Neural progenitor cell (in vitro differentiated cells): ENCODE measurements around the gene RACGAP1. TPM values are rescaled to one million over a fixed set of nuclear protein-coding genes. Genes with fewer than 3 reads are reported as not detected.

Experiments used
- DNase-seq: peaks from one replicate; pipeline ENCODE4 v3.0.0-alpha.2; 2016; ENCODE audit warnings: low spot score
- H2AFZ ChIP-seq: fragments of 200-600 bp; sonication (generic); replicated peaks from 2 replicates; pipeline ENCODE4 v1.6.1; 2016; ENCODE audit warnings: antibody characterized with exemption
- H3F3A ChIP-seq: fragments of 200-600 bp; sonication (generic); 2 replicates; pipeline ENCODE4 v1.6.1; 2016; ENCODE audit warnings: antibody characterized with exemption, low read depth
- H3K27ac ChIP-seq: fragments of 200-600 bp; sonication (generic); 2 replicates; pipeline ENCODE4 v1.5.1; 2016; ENCODE audit warnings: mild to moderate bottlenecking
- H3K27me3 ChIP-seq: fragments of 200-600 bp; sonication (generic); 2 replicates; pipeline ENCODE4 v1.6.1; 2016; ENCODE audit warnings: mild to moderate bottlenecking, moderate library complexity
- H3K36me3 ChIP-seq: fragments of 200-600 bp; sonication (generic); 2 replicates; pipeline ENCODE4 v1.5.1; 2016
- H3K4me1 ChIP-seq: fragments of 200-600 bp; sonication (generic); 2 replicates; pipeline ENCODE4 v1.6.1; 2016; ENCODE audit warnings: mixed run types
- H3K4me2 ChIP-seq: fragments of 200-600 bp; sonication (generic); 2 replicates; pipeline ENCODE4 v1.6.1; 2016
- H3K4me3 ChIP-seq: fragments of 200-600 bp; sonication (generic); 2 replicates; pipeline ENCODE4 v1.5.1; 2016
- H3K79me2 ChIP-seq: fragments of 200-600 bp; sonication (generic); 2 replicates; pipeline ENCODE4 v1.6.1; 2016; ENCODE audit warnings: low read depth
- H3K9ac ChIP-seq: fragments of 200-600 bp; sonication (generic); 2 replicates; pipeline ENCODE4 v1.6.1; 2016
- H3K9me3 ChIP-seq: fragments of 200-600 bp; sonication (generic); 2 replicates; pipeline ENCODE4 v1.5.1; 2016; ENCODE audit warnings: low read depth
- H4K20me1 ChIP-seq: fragments of 200-600 bp; sonication (generic); 2 replicates; pipeline ENCODE4 v1.6.1; 2016; ENCODE audit warnings: low read depth
- H3K27ac Mint-ChIP-seq: 3 replicates; pipeline ENCODE4 v1.8.0; 2021; ENCODE audit warnings: mixed read lengths
- H3K27me3 Mint-ChIP-seq: 2 replicates; pipeline ENCODE4 v1.8.0; 2022; ENCODE audit warnings: low read depth, mild to moderate bottlenecking, inconsistent platforms, moderate library complexity, mixed read lengths; ENCODE audit not compliant: insufficient read depth
- H3K36me3 Mint-ChIP-seq: 3 replicates; pipeline ENCODE4 v1.8.0; 2021; ENCODE audit warnings: mixed read lengths
- H3K4me1 Mint-ChIP-seq: 3 replicates; pipeline ENCODE4 v1.8.0; 2021; ENCODE audit warnings: mixed read lengths
- H3K4me3 Mint-ChIP-seq: 3 replicates; pipeline ENCODE4 v1.8.0; 2021; ENCODE audit warnings: mild to moderate bottlenecking, moderate library complexity, mixed read lengths
- H3K9me3 Mint-ChIP-seq: 3 replicates; pipeline ENCODE4 v1.8.0; 2020; ENCODE audit warnings: mixed read lengths
- EZH2 ChIP-seq: fragments of 200-600 bp; sonication (generic); IDR thresholded peaks from 2 replicates; pipeline ENCODE4 v1.6.1; 2017; ENCODE audit warnings: antibody characterized with exemption, mild to moderate bottlenecking, moderate library complexity
- EZH2phosphoT487 ChIP-seq: fragments of 200-600 bp; sonication (generic); IDR thresholded peaks from 2 replicates; pipeline ENCODE4 v1.6.1; 2017; ENCODE audit warnings: antibody characterized with exemption
- total RNA-seq: library from RNA; depleted of rRNA; stranded (reverse); fragments of >200 nt; gene quantifications from 2 replicates; pipeline ENCODE4 v1.2.3, GENCODE V29; 2015; ENCODE audit warnings: low replicate concordance
- TF ChIP-seq, protein P1 (sequence below): fragments of 200-600 bp; sonication (generic); IDR thresholded peaks from 2 replicates; pipeline ENCODE4 v1.5.1; 2017; ENCODE audit warnings: antibody characterized with exemption, mild to moderate bottlenecking

RACGAP1 gene, protein sequence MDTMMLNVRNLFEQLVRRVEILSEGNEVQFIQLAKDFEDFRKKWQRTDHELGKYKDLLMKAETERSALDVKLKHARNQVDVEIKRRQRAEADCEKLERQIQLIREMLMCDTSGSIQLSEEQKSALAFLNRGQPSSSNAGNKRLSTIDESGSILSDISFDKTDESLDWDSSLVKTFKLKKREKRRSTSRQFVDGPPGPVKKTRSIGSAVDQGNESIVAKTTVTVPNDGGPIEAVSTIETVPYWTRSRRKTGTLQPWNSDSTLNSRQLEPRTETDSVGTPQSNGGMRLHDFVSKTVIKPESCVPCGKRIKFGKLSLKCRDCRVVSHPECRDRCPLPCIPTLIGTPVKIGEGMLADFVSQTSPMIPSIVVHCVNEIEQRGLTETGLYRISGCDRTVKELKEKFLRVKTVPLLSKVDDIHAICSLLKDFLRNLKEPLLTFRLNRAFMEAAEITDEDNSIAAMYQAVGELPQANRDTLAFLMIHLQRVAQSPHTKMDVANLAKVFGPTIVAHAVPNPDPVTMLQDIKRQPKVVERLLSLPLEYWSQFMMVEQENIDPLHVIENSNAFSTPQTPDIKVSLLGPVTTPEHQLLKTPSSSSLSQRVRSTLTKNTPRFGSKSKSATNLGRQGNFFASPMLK
- total RNA-seq, result 121 and 149 TPM in 2 replicates

DNA sequence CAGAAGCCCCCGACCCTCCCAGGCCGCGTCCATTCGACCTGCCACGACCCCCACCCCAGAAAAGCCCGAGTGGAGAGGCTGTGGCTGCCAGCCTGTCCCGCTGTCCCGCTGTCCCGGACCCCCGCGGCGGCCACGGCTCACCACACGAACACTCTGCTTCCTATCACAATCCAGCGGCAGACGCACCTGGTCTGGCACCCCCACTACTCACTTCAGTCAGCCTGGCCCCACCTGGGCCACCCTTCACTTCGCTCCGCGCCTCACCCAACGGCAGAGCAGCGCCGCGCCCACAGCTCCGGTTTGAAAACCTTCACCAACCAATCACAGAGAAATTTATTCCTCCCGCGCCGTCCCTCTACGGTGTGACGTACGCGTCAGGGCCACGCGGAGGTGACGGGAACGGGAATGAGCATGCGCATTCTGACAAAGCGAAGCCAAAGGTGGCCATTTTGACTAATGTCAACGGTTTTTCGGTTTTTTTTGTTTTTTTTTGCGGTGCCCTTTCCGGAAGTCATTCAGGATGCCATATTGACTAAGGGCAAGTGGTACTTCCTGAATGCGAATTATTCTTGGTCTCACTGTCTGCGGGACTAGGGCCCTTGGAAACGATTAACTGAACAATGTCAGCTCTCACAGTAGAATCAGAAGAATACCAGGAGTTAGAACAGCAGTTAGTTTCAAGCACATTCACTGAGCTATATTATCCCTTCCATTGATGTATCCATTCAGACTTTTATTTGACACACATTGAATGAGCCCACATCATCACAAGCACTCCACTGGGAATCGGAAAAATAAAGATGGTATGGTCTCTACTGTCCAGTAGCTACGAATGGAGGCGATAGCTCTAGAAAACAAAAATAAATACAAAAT, at the start of gene RACGAP1:
TSS of gene RACGAP1 (minus strand) at position 308 of the 873 bp plus-strand sequence. CDS start 8,779 bp downstream, outside the sequence.
- Histone ChIP-seq H2AFZ (peak within 1 kb of the TSS; percentile 70), H3K79me2 (peaks cover 49% of the 10 kb centered on the region), H3K9me3 (no peaks in the 10 kb centered on the region), H3K9ac (peak within 1 kb of the TSS; percentile 57), H3F3A (peaks cover 14% of the 10 kb centered on the region), H3K27ac (no peak within 1 kb of the TSS), H3K4me2 (peak within 1 kb of the TSS; percentile 87), H3K4me1 (peaks cover 7% of the 10 kb centered on the region), H3K4me3 (peak within 1 kb of the TSS; percentile 97), H3K27me3 (no peaks in the 10 kb centered on the region), H4K20me1 (peaks cover 34% of the 10 kb centered on the region), H3K36me3 (no peaks in the 10 kb centered on the region)
- H3K27ac Mint-ChIP-seq, result peak within 1 kb of the TSS; percentile 99
- TF ChIP-seq EZH2phosphoT487 (no peak), EZH2 (no peak)
- H3K27me3 Mint-ChIP-seq, result peaks cover 2% of the 10 kb centered on the region
- peak within 1 kb of the TSS; percentile 99 for H3K4me3 Mint-ChIP-seq
- peaks cover 11% of the 10 kb centered on the region for H3K36me3 Mint-ChIP-seq
- DNase-seq, result peak; percentile 99
- peaks cover 33% of the 10 kb centered on the region for H3K4me1 Mint-ChIP-seq
- no peaks in the 10 kb centered on the region for H3K9me3 Mint-ChIP-seq

DNA sequence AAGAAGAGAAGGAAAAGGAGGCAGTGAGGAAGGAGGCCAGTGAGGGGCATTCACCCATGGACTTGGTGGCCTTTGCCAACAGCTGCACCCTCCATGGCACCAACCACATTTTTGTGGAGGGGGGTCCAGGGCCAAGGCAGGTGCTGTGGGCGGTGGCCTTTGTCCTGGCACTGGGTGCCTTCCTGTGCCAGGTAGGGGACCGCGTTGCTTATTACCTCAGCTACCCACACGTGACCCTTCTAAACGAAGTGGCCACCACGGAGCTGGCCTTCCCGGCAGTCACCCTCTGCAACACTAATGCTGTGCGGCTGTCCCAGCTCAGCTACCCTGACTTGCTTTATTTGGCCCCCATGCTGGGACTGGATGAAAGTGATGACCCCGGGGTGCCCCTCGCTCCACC, 48.4 kb upstream of the RACGAP1 start:
- Histone ChIP-seq H3K36me3 (no peaks in the 10 kb centered on the region), H4K20me1 (no peaks in the 10 kb centered on the region), H3K4me3 (no peak overlapping the region), H3K4me2 (no peak overlapping the region), H3K27ac (no peak overlapping the region), H3F3A (no peaks in the 10 kb centered on the region), H3K9me3 (no peaks in the 10 kb centered on the region), H3K9ac (no peak overlapping the region), H3K4me1 (no peaks in the 10 kb centered on the region), H3K79me2 (no peaks in the 10 kb centered on the region), H2AFZ (no peak overlapping the region), H3K27me3 (no peaks in the 10 kb centered on the region)
- no peak for DNase-seq
- Mint-ChIP-seq H3K27me3 (peaks cover 4% of the 10 kb centered on the region), H3K27ac (no peak overlapping the region), H3K4me3 (no peak overlapping the region), H3K36me3 (no peaks in the 10 kb centered on the region), H3K4me1 (peaks cover 19% of the 10 kb centered on the region), H3K9me3 (no peaks in the 10 kb centered on the region)
- TF ChIP-seq EZH2 (no peak), EZH2phosphoT487 (no peak)
- TF ChIP-seq, protein P1, sequence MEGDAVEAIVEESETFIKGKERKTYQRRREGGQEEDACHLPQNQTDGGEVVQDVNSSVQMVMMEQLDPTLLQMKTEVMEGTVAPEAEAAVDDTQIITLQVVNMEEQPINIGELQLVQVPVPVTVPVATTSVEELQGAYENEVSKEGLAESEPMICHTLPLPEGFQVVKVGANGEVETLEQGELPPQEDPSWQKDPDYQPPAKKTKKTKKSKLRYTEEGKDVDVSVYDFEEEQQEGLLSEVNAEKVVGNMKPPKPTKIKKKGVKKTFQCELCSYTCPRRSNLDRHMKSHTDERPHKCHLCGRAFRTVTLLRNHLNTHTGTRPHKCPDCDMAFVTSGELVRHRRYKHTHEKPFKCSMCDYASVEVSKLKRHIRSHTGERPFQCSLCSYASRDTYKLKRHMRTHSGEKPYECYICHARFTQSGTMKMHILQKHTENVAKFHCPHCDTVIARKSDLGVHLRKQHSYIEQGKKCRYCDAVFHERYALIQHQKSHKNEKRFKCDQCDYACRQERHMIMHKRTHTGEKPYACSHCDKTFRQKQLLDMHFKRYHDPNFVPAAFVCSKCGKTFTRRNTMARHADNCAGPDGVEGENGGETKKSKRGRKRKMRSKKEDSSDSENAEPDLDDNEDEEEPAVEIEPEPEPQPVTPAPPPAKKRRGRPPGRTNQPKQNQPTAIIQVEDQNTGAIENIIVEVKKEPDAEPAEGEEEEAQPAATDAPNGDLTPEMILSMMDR, result no peak

DNA sequence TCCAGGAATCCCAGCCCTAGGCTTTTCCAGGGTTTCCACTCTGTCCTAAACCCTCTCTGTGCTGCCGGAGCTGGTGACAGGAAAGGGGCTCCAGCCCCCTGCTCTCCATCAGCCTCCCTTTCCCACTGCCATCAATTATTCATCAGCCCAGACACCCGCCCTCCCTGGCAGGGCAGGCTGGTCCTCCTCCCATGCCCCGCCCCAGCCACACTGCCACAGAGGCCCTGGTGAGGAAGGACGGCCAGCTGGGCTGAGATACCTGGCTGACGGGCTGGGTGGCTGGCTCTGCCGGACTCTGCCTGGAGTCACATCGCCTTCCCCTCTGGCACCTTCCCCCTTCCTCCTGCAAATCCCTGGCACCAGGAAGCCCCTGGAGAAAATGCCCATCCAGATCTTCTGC, 47.9 kb upstream of the RACGAP1 start:
- H3K27ac Mint-ChIP-seq, result peak overlapping the region; percentile 65

More for the DNA sequence above, 47.9 kb upstream of the RACGAP1 start:
- Histone ChIP-seq H3K27ac (no peak overlapping the region), H3K9me3 (no peaks in the 10 kb centered on the region), H4K20me1 (no peaks in the 10 kb centered on the region), H3K79me2 (no peaks in the 10 kb centered on the region), H3K27me3 (no peaks in the 10 kb centered on the region), H3K9ac (no peak overlapping the region), H3K4me3 (no peak overlapping the region), H3F3A (no peaks in the 10 kb centered on the region), H3K4me2 (no peak overlapping the region), H3K4me1 (no peaks in the 10 kb centered on the region), H2AFZ (no peak overlapping the region), H3K36me3 (no peaks in the 10 kb centered on the region)
- TF ChIP-seq EZH2, result no peak
- TF ChIP-seq, protein P1, result no peak
- TF ChIP-seq EZH2phosphoT487, result no peak
- Mint-ChIP-seq H3K4me3 (no peak overlapping the region), H3K27me3 (peaks cover 4% of the 10 kb centered on the region), H3K36me3 (no peaks in the 10 kb centered on the region), H3K9me3 (no peaks in the 10 kb centered on the region), H3K4me1 (peaks cover 19% of the 10 kb centered on the region)
- DNase-seq, result no peak
